ENCODE data around the gene BNC2.

The BNC2 gene

GRCh38 chr9:16615451-16615850 lies 255.0 kb downstream of the BNC2 start:
- H3K4me3 ChIP-seq (ENCODE audit: low read depth, low read length): no peak overlapping the region
- DNase-seq (ENCODE audit: low read depth): no peak
- no peak for TF ChIP-seq CTCF (IDR thresholded peaks at IDR 0.05; ENCODE audit: insufficient read depth, low read depth, low read length, missing control alignments)

GRCh38 chr9:16613605-16614004 lies 256.9 kb downstream of the BNC2 start:
- no peak overlapping the region for H3K4me3 ChIP-seq (ENCODE audit: low read depth, low read length)
- TF ChIP-seq CTCF (IDR thresholded peaks at IDR 0.05; ENCODE audit: insufficient read depth, low read depth, low read length, missing control alignments): no peak
- no peak for DNase-seq (ENCODE audit: low read depth)

- no peak overlapping the region for H3K4me3 ChIP-seq (ENCODE audit: low read depth, low read length)
- DNase-seq (ENCODE audit: low read depth): no peak
- TF ChIP-seq CTCF (IDR thresholded peaks at IDR 0.05; ENCODE audit: insufficient read depth, low read depth, low read length, missing control alignments): no peak
Observed at GRCh38 chr9:16613051-16613450, 257.4 kb downstream of the BNC2 start.

GRCh38 chr9:16612627-16613026 lies 257.8 kb downstream of the BNC2 start:
- no peak overlapping the region for H3K4me3 ChIP-seq (ENCODE audit: low read depth, low read length)
- no peak for DNase-seq (ENCODE audit: low read depth)
- no peak for TF ChIP-seq CTCF (IDR thresholded peaks at IDR 0.05; ENCODE audit: insufficient read depth, low read depth, low read length, missing control alignments)

GRCh38 chr9:16611983-16612382 lies 258.5 kb downstream of the BNC2 start:
- no peak overlapping the region for H3K4me3 ChIP-seq (ENCODE audit: low read depth, low read length)
- no peak for TF ChIP-seq CTCF (IDR thresholded peaks at IDR 0.05; ENCODE audit: insufficient read depth, low read depth, low read length, missing control alignments)

GRCh38 chr9:16611001-16611400 lies 259.5 kb downstream of the BNC2 start:
- H3K4me3 ChIP-seq (ENCODE audit: low read depth, low read length): no peak overlapping the region
- no peak for TF ChIP-seq CTCF (IDR thresholded peaks at IDR 0.05; ENCODE audit: insufficient read depth, low read depth, low read length, missing control alignments)
- DNase-seq (ENCODE audit: low read depth): no peak

More at GRCh38 chr9:16611983-16612382, 258.5 kb downstream of the BNC2 start:
- no peak for DNase-seq (ENCODE audit: low read depth)

- TF ChIP-seq CTCF (IDR thresholded peaks at IDR 0.05; ENCODE audit: insufficient read depth, low read depth, low read length, missing control alignments): no peak
- no peak for DNase-seq (ENCODE audit: low read depth)
- no peak overlapping the region for H3K4me3 ChIP-seq (ENCODE audit: low read depth, low read length)
Observed at GRCh38 chr9:16610538-16610937, 259.9 kb downstream of the BNC2 start.

Measured in GM12865 (cell line).